Epithelial cell of proximal tubule (primary cell): ENCODE measurements around the gene POU2AF2. TPM values are rescaled to one million over a fixed set of nuclear protein-coding genes. Genes with fewer than 3 reads are reported as not detected.

ENCODE experiments used
- DNase-seq: peaks from one replicate; pipeline ENCODE4 v3.0.0-alpha.2; 2011; ENCODE audit warnings: low read depth
- H3K4me3 ChIP-seq: 2 replicates; pipeline ENCODE4 v1.5.1; 2011; ENCODE audit warnings: low read depth, mild to moderate bottlenecking, low read length
- total RNA-seq: library from RNA; depleted of rRNA; stranded (reverse); fragments of >200 nt; gene quantifications from 2 replicates; pipeline ENCODE4 v1.2.3, GENCODE V29; 2015
- TF ChIP-seq, protein P1 (sequence below): conservative IDR thresholded peaks from 2 replicates; pipeline ENCODE4 v1.5.1; 2012; ENCODE audit warnings: low read depth, mild to moderate bottlenecking, low read length

Gene POU2AF2
- total RNA-seq, 1 donor from 2014 or later, result not detected

DNA sequence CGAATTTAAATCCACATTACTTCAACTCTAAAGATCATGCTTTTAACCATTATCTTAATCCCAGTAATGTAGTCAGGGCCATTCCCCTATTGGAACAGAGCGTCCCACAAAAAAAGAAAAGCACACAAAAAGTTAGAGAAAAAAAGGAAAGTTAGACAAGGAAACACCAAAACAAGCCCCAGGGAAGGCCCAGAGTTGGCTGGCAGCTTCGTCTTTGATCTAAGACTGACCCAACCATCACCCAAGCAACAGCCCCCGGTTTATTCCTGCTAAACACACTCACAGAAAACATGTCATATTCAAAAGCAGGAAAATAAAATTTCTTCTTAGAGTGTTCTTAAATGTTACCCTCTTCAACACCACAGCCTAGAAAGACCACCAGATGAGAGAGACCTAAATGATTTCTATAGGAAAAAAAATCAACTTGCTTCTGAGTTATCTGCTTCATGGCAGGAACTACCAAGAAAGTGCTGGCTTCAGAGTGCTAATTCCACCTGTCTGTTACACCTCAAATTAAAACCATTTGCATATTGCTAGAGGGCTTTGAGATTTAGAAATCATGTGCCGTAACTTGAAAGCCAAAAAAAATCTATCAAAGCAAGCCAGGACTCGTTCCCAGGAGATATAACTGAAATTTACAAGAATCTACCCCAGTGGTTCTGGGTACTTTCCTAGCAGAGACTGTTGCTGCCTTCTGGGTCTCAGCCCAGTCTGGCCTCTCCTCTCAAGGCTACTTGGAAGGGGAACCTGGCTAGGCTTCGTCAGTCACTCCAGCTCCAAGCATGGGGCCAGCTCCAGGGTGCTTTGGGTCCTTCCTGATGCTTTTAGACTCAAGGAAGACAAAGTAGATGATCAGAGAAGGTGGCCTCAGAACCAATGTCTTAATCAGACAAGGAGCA lies 84.0 kb downstream of the POU2AF2 start:
- DNase-seq, result no peak
- TF ChIP-seq, protein P1, sequence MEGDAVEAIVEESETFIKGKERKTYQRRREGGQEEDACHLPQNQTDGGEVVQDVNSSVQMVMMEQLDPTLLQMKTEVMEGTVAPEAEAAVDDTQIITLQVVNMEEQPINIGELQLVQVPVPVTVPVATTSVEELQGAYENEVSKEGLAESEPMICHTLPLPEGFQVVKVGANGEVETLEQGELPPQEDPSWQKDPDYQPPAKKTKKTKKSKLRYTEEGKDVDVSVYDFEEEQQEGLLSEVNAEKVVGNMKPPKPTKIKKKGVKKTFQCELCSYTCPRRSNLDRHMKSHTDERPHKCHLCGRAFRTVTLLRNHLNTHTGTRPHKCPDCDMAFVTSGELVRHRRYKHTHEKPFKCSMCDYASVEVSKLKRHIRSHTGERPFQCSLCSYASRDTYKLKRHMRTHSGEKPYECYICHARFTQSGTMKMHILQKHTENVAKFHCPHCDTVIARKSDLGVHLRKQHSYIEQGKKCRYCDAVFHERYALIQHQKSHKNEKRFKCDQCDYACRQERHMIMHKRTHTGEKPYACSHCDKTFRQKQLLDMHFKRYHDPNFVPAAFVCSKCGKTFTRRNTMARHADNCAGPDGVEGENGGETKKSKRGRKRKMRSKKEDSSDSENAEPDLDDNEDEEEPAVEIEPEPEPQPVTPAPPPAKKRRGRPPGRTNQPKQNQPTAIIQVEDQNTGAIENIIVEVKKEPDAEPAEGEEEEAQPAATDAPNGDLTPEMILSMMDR, result no peak
- no peak overlapping the region for H3K4me3 ChIP-seq

DNA sequence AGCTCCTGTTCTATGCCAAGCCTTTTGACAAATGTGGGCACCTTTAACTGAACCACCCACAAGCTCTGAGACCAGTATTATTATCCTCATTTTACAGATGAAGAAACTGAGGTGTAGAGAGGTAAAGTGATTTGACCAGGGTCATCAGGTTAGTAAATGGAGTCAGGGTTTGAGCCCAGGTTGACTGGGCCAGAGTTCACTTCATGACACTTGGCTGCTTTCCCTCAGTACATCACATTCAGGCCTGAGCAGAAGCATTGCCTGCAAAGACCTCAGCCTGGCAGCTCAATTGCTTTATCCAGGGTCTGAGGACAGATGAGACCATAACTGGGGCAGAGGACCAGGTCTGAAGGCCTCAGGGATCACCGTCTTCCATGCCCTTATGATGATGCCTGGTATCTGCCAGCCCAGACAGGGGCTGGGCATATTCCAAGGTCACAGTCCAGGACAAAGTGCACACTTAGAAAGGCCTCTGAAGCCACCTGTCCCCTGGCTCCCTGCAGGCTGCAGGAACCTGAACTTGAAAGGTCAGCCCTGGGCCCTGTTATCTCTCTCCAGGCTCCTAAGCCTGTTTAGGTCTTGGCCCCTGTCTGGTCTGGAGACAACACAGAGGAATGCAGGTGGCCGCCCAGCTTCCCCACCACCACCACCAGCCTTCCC lies 84.8 kb downstream of the POU2AF2 start:
- no peak for DNase-seq
- TF ChIP-seq, protein P1, result no peak
- no peak overlapping the region for H3K4me3 ChIP-seq

DNA sequence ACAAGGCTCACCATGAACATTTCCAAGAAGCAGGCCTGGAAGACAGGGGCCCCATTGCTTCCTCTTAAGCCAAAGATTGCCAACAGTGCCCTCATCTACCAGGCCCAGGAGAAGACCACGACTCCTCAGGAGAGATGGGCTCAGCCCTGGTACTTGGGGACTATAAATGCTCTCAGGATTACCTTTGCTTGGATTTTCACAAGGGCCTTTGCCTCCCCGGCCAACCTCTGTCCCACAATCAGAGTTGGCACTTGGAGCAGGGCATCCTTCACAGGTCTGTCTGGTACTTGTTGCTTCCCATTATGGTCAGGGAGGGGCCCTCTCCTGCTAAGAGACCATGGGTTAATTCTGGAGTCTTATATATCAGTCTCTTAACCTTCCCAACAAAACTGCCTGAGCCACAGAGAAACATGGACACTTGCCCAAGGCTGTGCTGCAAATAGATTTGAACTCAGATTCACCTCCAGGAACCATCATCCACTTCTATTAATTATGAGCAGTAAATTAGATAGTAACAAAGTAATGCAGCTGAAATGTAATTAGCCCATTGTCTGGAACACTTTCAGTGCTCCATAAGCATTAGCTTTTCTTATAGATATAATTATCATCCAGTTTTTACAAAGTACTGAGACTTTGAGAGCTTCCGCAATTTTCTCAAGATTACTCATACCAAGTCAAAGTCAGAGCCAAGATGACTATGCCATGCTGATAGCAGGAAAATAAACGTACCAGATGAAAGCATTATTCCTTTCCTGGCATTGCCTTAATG lies 86.4 kb downstream of the POU2AF2 start:
- TF ChIP-seq, protein P1, result no peak
- no peak overlapping the region for H3K4me3 ChIP-seq
- DNase-seq, result no peak

DNA sequence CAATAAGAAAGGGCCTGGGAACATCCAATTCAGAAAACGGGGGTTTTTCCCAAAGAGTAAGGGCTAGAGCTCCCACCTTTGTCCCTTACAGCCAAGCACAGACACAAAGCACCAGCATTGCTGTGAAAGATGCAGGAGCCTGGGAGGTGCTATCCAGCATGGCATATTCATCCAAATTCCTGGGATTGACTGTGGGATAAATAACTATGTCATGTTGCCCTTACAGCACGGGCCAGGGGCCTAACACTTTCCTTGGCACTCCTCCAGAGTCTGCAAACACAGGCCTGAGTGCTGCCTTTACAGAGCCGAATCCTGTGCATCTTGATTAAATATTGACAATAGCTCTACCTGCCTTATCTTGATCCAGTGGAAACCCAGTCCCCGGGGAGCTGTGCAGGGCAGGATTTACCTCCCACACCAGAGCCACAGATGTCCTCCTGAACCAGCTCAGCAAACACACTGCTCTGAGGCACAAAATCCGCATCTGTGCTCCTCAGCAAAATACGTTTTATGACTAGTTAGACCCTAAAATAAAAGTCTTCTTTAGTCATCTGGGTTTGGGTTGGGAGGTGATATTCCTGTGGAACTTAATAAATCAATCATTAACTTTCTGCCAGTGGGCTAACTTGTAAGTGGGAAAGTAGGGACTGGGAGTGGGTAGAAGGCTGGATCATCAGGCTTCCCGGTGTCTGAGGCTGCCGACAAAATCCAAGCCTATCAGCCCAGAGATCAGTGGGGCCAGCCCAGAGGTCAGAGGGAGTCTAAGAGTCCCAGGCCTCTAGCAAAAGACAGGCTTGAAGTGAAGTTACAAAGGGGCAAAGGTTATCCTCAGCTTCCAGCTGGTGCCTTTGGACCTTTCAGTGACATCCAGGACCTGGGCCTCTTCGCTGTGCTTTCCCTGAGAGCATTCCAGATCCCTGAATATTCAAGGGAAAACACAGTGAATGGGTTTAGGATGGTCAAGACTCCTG lies 89.3 kb downstream of the POU2AF2 start:
- TF ChIP-seq, protein P1, result no peak
- H3K4me3 ChIP-seq, result no peak overlapping the region
- no peak for DNase-seq

DNA sequence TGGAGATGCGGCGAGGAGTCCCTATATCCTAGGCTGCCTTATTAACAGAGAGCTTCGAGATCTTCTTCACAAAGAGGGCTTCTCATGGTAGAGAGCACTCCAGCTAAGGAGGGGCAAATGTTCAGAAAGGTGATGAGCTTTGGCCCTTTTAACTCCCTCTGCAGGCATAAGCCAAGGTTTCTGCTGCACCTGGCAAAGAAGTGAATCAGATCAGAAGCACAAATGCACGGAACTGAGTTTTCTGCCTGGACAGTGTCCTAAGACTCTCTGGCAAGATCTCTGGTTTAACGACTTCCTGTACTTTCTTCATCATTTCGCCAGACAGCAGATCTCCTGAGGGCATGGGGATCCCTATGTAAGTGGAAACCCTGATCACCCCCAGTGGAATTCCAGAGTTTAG lies 90.0 kb downstream of the POU2AF2 start:
- DNase-seq, result no peak
- no peak overlapping the region for H3K4me3 ChIP-seq

More for the DNA sequence above, 90.0 kb downstream of the POU2AF2 start:
- TF ChIP-seq, protein P1, result no peak

Other genes starting within 250 kb of the POU2AF2 start
- gene POU2AF3, start 52.8 kb downstream of the POU2AF2 start, total RNA-seq, result 0.69 TPM in 1 of 2 replicates, not detected in the other
- not detected in 2 replicates for gene POU2AF1, start 133.6 kb downstream of the POU2AF2 start, total RNA-seq